GM12875 (cell line): ENCODE results near the gene NPC2.
A peak's percentile ranks its signal among the peaks of the same experiment; 100 is the strongest.

Experiments
- H3K4me3 ChIP-seq: one replicate; pipeline ENCODE4 v1.5.1; 2011; ENCODE audit warnings: low read depth, low read length, control low read depth
- CTCF ChIP-seq: IDR thresholded peaks from 2 replicates; pipeline ENCODE4 v1.5.1; 2011; ENCODE audit warnings: low read depth, mild to moderate bottlenecking, control low read depth, inconsistent platforms, low read length, moderate library complexity, borderline replicate concordance; ENCODE audit not compliant: insufficient read depth

The NPC2 gene

GRCh38 chr14:74510959-74511409 is 17.9 kb upstream of the NPC2 start:
- no peak overlapping the region for H3K4me3 ChIP-seq
- no peak for TF ChIP-seq CTCF

- no peak for TF ChIP-seq CTCF
- H3K4me3 ChIP-seq: no peak overlapping the region
Observed at GRCh38 chr14:74510223-74510931, 17.3 kb upstream of the NPC2 start.

GRCh38 chr14:74509587-74510222 is 16.6 kb upstream of the NPC2 start:
- no peak for TF ChIP-seq CTCF
- no peak overlapping the region for H3K4me3 ChIP-seq

- no peak for TF ChIP-seq CTCF
- H3K4me3 ChIP-seq: no peak overlapping the region
Observed at GRCh38 chr14:74508844-74509428, 15.8 kb upstream of the NPC2 start.

- H3K4me3 ChIP-seq: no peak overlapping the region
- TF ChIP-seq CTCF: peak; percentile 16; the same call in 1 of the 2 replicates
Observed at GRCh38 chr14:74508292-74508731, 15.2 kb upstream of the NPC2 start.

GRCh38 chr14:74507840-74508239 is 14.7 kb upstream of the NPC2 start:
- no peak overlapping the region for H3K4me3 ChIP-seq
- no peak for TF ChIP-seq CTCF
